ENCODE measurements around the gene SAMD15. TPM values are rescaled to one million over a fixed set of nuclear protein-coding genes. Genes with fewer than 3 reads are reported as not detected.

SAMD15 gene
- total RNA-seq, 4 donors from 2014 or later = 0.20 to 1.5 (median 1.4) TPM; not detected in 1

- 86 to 92% methylated on average over 3 of the region's 3 CpGs for WGBS, 2 donors (ENCODE audit: low coverage in 1 of 2)
- H3K9me3 ChIP-seq = no peaks in the 10 kb centered on the region
- no peak overlapping the region for H3K4me3 ChIP-seq
- no peak for TF ChIP-seq POLR2A (IDR thresholded peaks at IDR 0.05)
- no peak for TF ChIP-seq EP300 (IDR thresholded peaks at IDR 0.05)
- TF ChIP-seq POLR2AphosphoS5 (IDR thresholded peaks at IDR 0.05) = no peak
- no peak for TF ChIP-seq CTCF (IDR thresholded peaks at IDR 0.05)
- no peak for ATAC-seq
- no peaks in the 10 kb centered on the region for H3K4me1 ChIP-seq
- H3K36me3 ChIP-seq = peaks cover 0 to 69% of the 10 kb centered on the region in 2 donors
- H3K27me3 ChIP-seq = no peaks in the 10 kb centered on the region
- no peak overlapping the region for H3K27ac ChIP-seq
These were observed 32.7 kb upstream of the SAMD15 start for GRCh38 chr14:77344377-77344996.

- H3K27ac ChIP-seq = no peak overlapping the region
- no peak for TF ChIP-seq POLR2AphosphoS5 (IDR thresholded peaks at IDR 0.05)
- ATAC-seq = no peak
- 64 to 75% methylated on average over 2 of the region's 2 CpGs for WGBS, 2 donors (ENCODE audit: low coverage in 1 of 2)
- H3K27me3 ChIP-seq = no peaks in the 10 kb centered on the region
- H3K9me3 ChIP-seq = no peaks in the 10 kb centered on the region
- H3K4me1 ChIP-seq = no peaks in the 10 kb centered on the region
- H3K36me3 ChIP-seq = peaks cover 0 to 65% of the 10 kb centered on the region in 2 donors
- H3K4me3 ChIP-seq = no peak overlapping the region
These were observed 30.7 kb upstream of the SAMD15 start for GRCh38 chr14:77346495-77346894.

- TF ChIP-seq EP300 (IDR thresholded peaks at IDR 0.05) = no peak
- no peak for TF ChIP-seq CTCF (IDR thresholded peaks at IDR 0.05)
- TF ChIP-seq POLR2AphosphoS5 (IDR thresholded peaks at IDR 0.05) = no peak
These were observed 29.4 kb upstream of the SAMD15 start for GRCh38 chr14:77347751-77348150.

GRCh38 chr14:77353469-77354141, 23.6 kb upstream of the SAMD15 start:
- Histone ChIP-seq H3K36me3 (peaks cover 0 to 23% of the 10 kb centered on the region in 2 donors), H3K4me1 (no peaks in the 10 kb centered on the region), H3K9me3 (no peaks in the 10 kb centered on the region), H3K27me3 (no peaks in the 10 kb centered on the region), H3K4me3 (no peak overlapping the region), H3K27ac (no peak overlapping the region)
- ATAC-seq = no peak
- 88 to 90% methylated on average over 5 of the region's 5 CpGs for WGBS, 2 donors (ENCODE audit: low coverage in 1 of 2)
- TF ChIP-seq CTCF (IDR thresholded peaks at IDR 0.05) (no peak), POLR2AphosphoS5 (IDR thresholded peaks at IDR 0.05) (no peak)

More at GRCh38 chr14:77347751-77348150, 29.4 kb upstream of the SAMD15 start:
- Histone ChIP-seq H3K9me3 (no peaks in the 10 kb centered on the region), H3K27me3 (no peaks in the 10 kb centered on the region), H3K27ac (no peak overlapping the region), H3K4me1 (no peaks in the 10 kb centered on the region), H3K4me3 (no peak overlapping the region), H3K36me3 (peaks cover 0 to 53% of the 10 kb centered on the region in 2 donors)
- no peak for ATAC-seq
- WGBS, 2 donors (ENCODE audit: low coverage in 1 of 2) = 78 to 92% methylated on average over 3 of the region's 3 CpGs

GRCh38 chr14:77355811-77356210, 21.4 kb upstream of the SAMD15 start:
- Histone ChIP-seq H3K4me3 (no peak overlapping the region), H3K36me3 (peaks cover 0 to 3% of the 10 kb centered on the region in 2 donors), H3K9me3 (no peaks in the 10 kb centered on the region), H3K27ac (no peak overlapping the region), H3K4me1 (no peaks in the 10 kb centered on the region), H3K27me3 (no peaks in the 10 kb centered on the region)
- WGBS, 2 donors (ENCODE audit: low coverage in 1 of 2) = 100% methylated on average over 2 of the region's 4 CpGs; no CpG with 5 or more reads in 1 of the 2 donors
- no peak for TF ChIP-seq POLR2A (IDR thresholded peaks at IDR 0.05)
- no peak for TF ChIP-seq CTCF (IDR thresholded peaks at IDR 0.05)
- TF ChIP-seq EP300 (IDR thresholded peaks at IDR 0.05) = no peak
- no peak for TF ChIP-seq POLR2AphosphoS5 (IDR thresholded peaks at IDR 0.05)
- no peak for ATAC-seq

Data from gastroesophageal sphincter (tissue), 4 donors.